ENCODE results near the gene OLFM2.
A peak's percentile ranks its signal among the peaks of the same experiment; 100 is the strongest.
"Not testable (repeated sequence)": the region's sequence is repeated elsewhere in the genome, so short reads cannot be mapped to it uniquely, and the experiment has no call there.

The OLFM2 gene

GRCh38 chr19:9827289-9828238 is 108.8 kb downstream of the OLFM2 start, which contains the start of gene UBL5:
UBL5 (plus strand) TSS chr19:9827918; CDS start chr19:9828338, 420 bp downstream.
- peak; percentile 62 to 73 for DNase-seq

GRCh38 chr19:9823816-9824215 is 112.5 kb downstream of the OLFM2 start:
- no peak for DNase-seq

- DNase-seq, result not testable (repeated sequence)
These were observed 116.3 kb downstream of the OLFM2 start for GRCh38 chr19:9820034-9820433.

GRCh38 chr19:9819596-9819909 is 116.8 kb downstream of the OLFM2 start:
- DNase-seq, result no peak

GRCh38 chr19:9818734-9819595 is 117.3 kb downstream of the OLFM2 start, which contains the start of gene FBXL12:
FBXL12 (minus strand) TSS chr19:9819079; CDS start chr19:9818813, 266 bp downstream.
- peak; percentile 98 to 99 for DNase-seq

GRCh38 chr19:9818175-9818733 is 118.1 kb downstream of the OLFM2 start:
- DNase-seq, result no peak

- DNase-seq, result no peak
These were observed 125.2 kb downstream of the OLFM2 start for GRCh38 chr19:9811139-9811538.

- no peak for DNase-seq
These were observed 127.2 kb downstream of the OLFM2 start for GRCh38 chr19:9808855-9809824.

GRCh38 chr19:9806803-9807202 is 129.5 kb downstream of the OLFM2 start:
- DNase-seq, result no peak
